ENCODE data around the gene TUBB4A.
"Not testable (repeated sequence)": the region's sequence is repeated elsewhere in the genome, so short reads cannot be mapped to it uniquely, and the experiment has no call there.

Gene TUBB4A

DNA sequence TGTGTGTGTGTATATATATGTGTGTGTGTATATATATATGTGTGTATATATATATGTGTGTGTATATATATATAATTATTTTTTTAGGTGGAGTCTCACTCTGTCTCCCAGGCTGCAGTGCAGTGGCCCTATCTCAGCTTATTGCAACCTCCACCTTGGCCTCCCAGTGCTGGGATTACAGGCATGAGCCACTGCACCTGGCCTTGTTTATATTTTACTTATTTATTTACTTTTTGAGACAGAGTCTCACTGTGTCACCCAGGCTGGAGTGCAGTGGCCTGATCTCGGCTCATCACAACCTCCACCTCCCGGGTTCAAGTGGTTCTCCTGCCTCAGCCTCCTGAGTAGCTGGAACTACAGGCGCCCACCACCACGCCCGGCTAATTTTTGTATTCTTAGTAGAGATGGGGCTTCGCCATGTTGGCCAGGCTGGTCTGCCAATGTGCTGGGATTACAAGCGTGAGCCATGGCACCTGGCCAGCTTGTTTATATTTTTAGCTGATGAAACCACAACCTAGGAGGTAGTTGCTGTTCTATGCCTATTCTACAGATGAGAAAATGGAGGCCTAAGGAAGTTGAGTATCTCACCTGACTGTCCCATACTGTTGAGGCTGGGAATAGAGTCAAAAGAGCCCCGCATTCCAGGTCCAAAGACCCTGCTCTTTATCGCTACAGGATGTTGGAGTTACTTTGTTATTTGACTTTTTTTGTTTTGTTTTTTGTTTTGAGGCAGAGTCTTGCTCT is 6.1 kb upstream of the TUBB4A start:
- not testable (repeated sequence) for H3K4me1 ChIP-seq (ENCODE audit: control insufficient read depth in 1 of 2, insufficient read depth in 2 of 2, low read length in 2 of 2); H3K4me3 ChIP-seq (ENCODE audit: low read depth in 1 of 2, low read length in 2 of 2); H3K27ac ChIP-seq (ENCODE audit: low read length); H3K9me3 ChIP-seq (ENCODE audit: control insufficient read depth in 1 of 2, low read length in 2 of 2); H3K27me3 ChIP-seq (ENCODE audit: low read depth, low read length); H3K36me3 ChIP-seq (ENCODE audit: control insufficient read depth in 1 of 2, insufficient read depth in 2 of 2, low read length in 2 of 2)

DNA sequence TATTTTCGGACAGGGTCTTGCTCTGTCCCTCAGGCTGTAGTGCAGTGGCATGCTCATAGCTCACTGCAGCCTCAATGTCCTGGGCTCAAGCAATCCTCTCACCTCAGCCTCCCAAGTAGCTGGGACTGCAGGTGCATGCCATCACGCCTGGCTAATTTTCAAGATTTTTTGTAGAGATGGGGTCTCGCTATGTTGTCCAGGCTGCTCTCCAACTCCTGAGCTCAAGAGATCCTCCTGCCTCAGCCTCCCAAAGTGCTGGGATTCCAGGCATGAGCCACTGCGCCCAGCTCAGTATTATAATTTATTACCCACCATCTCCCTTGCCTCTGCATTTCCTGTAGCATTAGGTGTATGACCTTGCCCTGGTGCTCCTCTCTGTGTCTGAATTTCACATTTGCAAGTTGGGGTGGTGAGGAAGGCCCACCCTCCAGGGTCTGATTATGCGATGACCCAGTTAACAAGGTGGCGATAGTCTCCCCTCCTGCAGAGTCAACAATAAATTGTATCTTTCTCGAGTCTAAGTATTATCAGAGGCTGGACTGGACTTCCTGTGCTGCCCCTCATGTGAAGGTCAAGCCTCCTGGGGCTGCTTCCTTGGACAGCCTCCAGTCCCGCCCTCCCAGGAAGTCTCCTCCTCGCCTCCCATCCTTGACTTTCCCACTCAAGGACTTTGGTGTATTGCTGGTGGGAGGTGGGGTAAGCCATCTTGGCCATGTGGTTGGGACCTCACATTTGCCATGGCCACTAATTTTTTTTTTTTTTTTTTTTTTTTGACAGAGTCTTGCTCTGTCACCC is 1.5 kb upstream of the TUBB4A start:
- peaks cover 25% of the 10 kb centered on the region for H3K27me3 ChIP-seq (ENCODE audit: low read depth, low read length)
- no peaks in the 10 kb centered on the region for H3K9me3 ChIP-seq (ENCODE audit: control insufficient read depth in 1 of 2, low read length in 2 of 2)
- peaks cover 0 to 14% of the 10 kb centered on the region in 2 donors for H3K4me1 ChIP-seq (ENCODE audit: control insufficient read depth in 1 of 2, insufficient read depth in 2 of 2, low read length in 2 of 2)
- no peaks in the 10 kb centered on the region for H3K36me3 ChIP-seq (ENCODE audit: control insufficient read depth in 1 of 2, insufficient read depth in 2 of 2, low read length in 2 of 2)
- no peak overlapping the region for H3K27ac ChIP-seq (ENCODE audit: low read length)
- no peak overlapping the region for H3K4me3 ChIP-seq (ENCODE audit: low read depth in 1 of 2, low read length in 2 of 2)

DNA sequence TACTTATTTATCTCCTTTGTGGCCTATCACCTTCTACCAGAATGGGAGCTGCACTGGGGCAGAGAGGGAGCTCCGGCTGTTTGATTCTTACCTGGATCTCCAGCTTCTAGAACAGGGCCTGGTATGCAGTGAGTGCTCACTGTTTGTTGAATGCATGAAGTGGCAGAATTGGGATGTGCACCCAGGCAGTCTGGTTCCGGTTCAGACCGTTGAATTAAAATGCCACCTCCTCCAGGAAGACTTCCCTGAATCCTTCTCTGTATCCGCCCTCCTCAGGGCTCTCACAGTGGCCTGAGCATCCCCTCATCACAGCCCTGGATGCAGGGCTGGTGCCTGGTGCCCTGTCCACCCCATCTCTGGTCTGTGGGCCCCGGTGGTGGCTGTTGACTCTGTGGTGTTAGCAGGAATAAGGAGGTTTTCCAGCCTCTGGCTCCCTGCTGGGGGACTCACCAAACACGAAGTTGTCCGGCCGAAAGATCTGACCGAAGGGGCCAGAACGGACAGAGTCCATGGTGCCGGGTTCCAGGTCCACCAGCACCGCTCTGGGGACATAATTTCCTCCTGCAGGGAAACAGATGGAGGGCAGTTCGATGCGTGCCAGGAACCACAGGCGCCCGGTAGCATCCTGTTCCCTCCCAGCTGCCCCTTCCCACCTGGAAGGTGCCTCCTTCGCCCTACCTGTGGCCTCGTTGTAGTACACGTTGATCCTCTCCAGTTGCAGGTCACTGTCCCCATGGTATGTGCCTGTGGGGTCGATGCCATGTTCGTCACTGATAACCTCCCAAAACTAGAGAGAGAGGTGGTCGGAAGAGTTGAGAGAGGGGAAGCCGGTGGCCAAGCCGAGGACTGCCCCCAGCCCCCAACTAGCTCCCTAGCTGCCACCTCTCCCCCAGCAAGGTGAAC is 1.0 kb downstream of the TUBB4A start:
- H3K9me3 ChIP-seq (ENCODE audit: control insufficient read depth in 1 of 2, low read length in 2 of 2) = no peaks in the 10 kb centered on the region
- peaks cover 25% of the 10 kb centered on the region for H3K27me3 ChIP-seq (ENCODE audit: low read depth, low read length)
- H3K4me1 ChIP-seq (ENCODE audit: control insufficient read depth in 1 of 2, insufficient read depth in 2 of 2, low read length in 2 of 2) = peaks cover 0 to 14% of the 10 kb centered on the region in 2 donors
- H3K27ac ChIP-seq (ENCODE audit: low read length) = no peak overlapping the region
- H3K4me3 ChIP-seq (ENCODE audit: low read depth in 1 of 2, low read length in 2 of 2) = peak overlapping the region in 1 of 2 donors; percentile 62
- no peaks in the 10 kb centered on the region for H3K36me3 ChIP-seq (ENCODE audit: control insufficient read depth in 1 of 2, insufficient read depth in 2 of 2, low read length in 2 of 2)

DNA sequence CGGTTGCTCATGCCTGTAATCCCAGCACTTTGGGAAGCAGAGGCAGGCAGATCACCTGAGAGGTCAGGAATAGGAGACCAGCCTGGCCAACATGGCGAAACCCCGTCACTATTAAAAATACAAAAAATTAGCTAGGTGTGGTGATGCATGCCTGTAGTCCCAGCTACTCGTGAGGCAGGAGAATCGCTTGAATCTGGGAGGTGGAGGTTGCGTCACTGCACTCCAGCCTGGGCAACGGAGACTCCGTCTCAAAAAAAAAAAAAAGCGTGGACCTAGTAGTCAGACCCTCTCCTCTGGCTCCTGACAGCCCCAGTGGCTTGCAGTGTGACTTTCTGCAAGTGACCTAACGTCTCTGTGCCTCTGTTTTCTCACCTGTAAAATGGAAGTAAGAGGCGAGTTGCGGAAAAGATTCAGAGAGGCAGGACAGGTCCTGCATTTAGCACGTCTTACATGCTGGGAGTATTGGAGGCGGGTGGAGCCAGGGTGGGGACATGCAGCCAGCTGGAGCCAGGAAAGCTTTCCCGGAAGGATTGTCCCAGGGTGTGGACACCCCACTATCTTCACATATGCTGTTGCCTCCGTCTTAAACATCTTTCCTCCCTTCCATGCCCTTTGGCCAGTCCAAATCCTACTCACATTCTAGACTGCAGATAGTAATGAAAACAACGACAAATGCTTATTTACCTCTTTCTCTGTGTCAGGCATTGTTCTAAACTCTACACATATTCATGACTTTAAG is 2.9 kb downstream of the TUBB4A start:
- Histone ChIP-seq H3K4me3 (ENCODE audit: low read depth in 1 of 2, low read length in 2 of 2) (no peak overlapping the region), H3K27me3 (ENCODE audit: low read depth, low read length) (peaks cover 25% of the 10 kb centered on the region), H3K4me1 (ENCODE audit: control insufficient read depth in 1 of 2, insufficient read depth in 2 of 2, low read length in 2 of 2) (peaks cover 0 to 14% of the 10 kb centered on the region in 2 donors), H3K36me3 (ENCODE audit: control insufficient read depth in 1 of 2, insufficient read depth in 2 of 2, low read length in 2 of 2) (no peaks in the 10 kb centered on the region), H3K27ac (ENCODE audit: low read length) (no peak overlapping the region), H3K9me3 (ENCODE audit: control insufficient read depth in 1 of 2, low read length in 2 of 2) (no peaks in the 10 kb centered on the region)

DNA sequence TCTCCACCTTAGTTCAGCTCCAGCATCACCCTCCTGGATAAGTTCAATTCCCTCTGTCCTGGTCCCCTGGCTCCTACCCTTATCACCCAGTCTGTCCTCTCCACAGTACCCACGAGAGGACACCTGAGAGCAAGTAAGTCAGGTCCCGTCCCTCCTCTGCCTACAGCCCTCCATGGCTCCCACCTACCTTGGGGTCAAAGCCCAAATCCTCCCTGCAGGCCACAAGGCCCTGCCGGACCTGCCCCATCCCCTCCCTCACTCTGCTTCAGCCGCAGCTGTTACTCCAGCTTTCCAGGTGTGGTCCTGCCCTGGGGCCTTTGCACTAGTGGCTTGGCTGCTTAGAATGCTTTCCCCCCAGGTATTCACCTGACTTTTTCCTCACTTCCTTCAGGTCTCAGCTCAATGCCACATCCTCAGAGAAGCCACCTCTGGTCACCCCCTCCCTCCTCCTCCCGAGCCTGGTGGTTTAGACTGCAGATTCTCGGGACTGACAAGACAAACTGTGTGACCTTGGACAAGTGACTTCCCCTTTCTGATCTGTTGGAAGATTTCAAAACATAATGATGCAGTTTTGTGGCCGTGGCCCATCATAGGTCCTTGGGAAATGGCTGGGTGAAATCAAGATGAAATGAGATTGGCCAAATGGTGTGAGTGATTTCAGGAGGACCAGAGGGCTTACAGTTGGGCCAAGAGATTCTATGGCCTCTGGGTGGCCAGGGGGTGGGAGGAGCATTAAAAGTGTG is 3.6 kb downstream of the TUBB4A start:
- Histone ChIP-seq H3K9me3 (ENCODE audit: control insufficient read depth in 1 of 2, low read length in 2 of 2) (no peaks in the 10 kb centered on the region), H3K4me1 (ENCODE audit: control insufficient read depth in 1 of 2, insufficient read depth in 2 of 2, low read length in 2 of 2) (peaks cover 0 to 14% of the 10 kb centered on the region in 2 donors), H3K27me3 (ENCODE audit: low read depth, low read length) (peaks cover 20% of the 10 kb centered on the region), H3K27ac (ENCODE audit: low read length) (no peak overlapping the region), H3K4me3 (ENCODE audit: low read depth in 1 of 2, low read length in 2 of 2) (no peak overlapping the region), H3K36me3 (ENCODE audit: control insufficient read depth in 1 of 2, insufficient read depth in 2 of 2, low read length in 2 of 2) (no peaks in the 10 kb centered on the region)

DNA sequence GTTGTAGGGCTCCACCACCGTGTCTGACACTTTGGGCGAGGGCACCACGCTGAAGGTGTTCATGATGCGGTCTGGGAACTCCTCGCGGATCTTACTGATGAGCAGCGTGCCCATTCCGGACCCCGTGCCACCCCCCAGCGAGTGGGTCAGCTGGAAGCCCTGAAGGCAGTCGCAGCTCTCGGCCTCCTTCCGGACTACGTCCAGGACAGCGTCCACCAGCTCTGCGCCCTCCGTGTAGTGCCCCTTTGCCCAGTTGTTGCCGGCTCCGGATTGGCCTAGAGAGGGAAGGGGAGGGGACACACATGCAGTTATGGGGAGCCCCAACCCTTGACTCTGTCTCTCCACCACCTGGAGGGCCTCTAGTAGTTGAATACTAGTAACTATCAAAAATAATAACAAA is 6.2 kb downstream of the TUBB4A start:
- Histone ChIP-seq H3K4me3 (ENCODE audit: low read depth in 1 of 2, low read length in 2 of 2) (no peak overlapping the region), H3K27me3 (ENCODE audit: low read depth, low read length) (peaks cover 7% of the 10 kb centered on the region), H3K4me1 (ENCODE audit: control insufficient read depth in 1 of 2, insufficient read depth in 2 of 2, low read length in 2 of 2) (no peaks in the 10 kb centered on the region), H3K27ac (ENCODE audit: low read length) (no peak overlapping the region), H3K36me3 (ENCODE audit: control insufficient read depth in 1 of 2, insufficient read depth in 2 of 2, low read length in 2 of 2) (no peaks in the 10 kb centered on the region), H3K9me3 (ENCODE audit: control insufficient read depth in 1 of 2, low read length in 2 of 2) (peaks cover 5 to 11% of the 10 kb centered on the region in 2 donors)

DNA sequence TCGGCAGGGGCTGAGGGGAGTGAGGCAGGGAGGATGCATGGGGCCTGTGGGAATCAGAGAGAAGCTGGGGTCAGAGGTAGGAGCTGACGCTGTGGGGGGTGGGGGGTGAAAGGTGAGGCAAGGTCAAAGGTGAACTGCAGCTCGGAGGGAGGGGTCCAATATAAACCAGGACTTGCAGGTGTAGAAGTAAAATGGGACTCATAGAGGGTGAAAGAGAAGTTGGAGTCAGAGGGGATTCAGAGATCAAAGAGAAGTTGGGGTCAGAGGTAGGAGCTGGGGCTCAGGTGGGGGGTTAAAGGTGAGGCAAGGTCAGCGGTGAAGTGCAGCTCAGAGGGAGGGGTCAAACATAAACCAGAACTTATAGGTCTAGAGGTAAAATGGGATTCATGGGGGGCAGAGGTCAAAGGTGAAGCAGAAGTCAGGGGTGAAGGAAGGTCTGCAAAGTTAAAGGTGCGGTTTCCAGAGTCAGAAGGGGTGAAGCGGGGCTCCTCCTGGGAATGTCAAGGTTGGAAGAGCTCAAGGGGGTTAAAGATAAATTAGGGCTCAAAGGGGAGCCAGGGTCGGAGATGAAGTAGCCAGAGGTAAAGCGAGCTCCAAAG is 7.6 kb downstream of the TUBB4A start:
- no peaks in the 10 kb centered on the region for H3K36me3 ChIP-seq (ENCODE audit: control insufficient read depth in 1 of 2, insufficient read depth in 2 of 2, low read length in 2 of 2)
- H3K9me3 ChIP-seq (ENCODE audit: control insufficient read depth in 1 of 2, low read length in 2 of 2) = peaks cover 5 to 11% of the 10 kb centered on the region in 2 donors
- H3K27me3 ChIP-seq (ENCODE audit: low read depth, low read length) = no peaks in the 10 kb centered on the region
- no peaks in the 10 kb centered on the region for H3K4me1 ChIP-seq (ENCODE audit: control insufficient read depth in 1 of 2, insufficient read depth in 2 of 2, low read length in 2 of 2)
- H3K4me3 ChIP-seq (ENCODE audit: low read depth in 1 of 2, low read length in 2 of 2) = no peak overlapping the region
- H3K27ac ChIP-seq (ENCODE audit: low read length) = no peak overlapping the region

DNA sequence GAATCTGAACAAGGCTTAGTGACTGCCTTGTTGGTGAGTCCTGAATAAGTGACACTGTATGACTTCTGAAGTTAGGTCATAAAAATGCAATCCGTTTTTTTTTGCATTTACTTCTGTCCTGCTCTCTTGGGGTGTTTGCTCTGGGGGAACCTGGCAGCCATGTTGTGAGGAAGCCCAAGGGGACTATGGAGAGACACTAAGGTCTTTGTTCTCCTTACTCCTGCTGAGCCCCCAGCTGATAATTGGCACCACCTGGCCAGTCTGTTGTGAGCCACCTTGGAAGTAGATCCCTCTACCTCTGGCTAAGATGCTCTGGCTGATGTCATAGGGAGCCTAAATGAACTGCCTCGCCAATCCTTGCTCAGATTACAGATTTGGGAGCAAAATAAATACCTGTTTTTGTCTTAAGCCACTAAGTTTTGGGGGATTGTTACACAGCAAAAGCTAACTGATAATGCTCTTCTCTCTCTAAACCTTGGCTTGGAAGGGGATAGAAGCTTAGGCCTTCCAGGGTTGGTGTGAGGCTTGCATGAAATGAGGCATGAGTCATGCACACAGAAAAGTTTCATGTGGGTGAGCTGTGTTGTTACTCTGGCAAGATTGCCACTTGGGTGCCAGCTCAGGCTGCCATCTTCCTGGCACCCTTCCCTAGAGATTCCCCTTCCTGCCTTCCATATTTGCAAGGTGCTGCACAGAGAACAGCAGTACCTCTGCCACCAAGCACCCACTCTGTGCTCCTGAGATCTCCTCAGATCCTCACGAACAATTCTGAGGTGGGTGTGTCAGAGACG is 10.1 kb downstream of the TUBB4A start:
- no peak overlapping the region for H3K27ac ChIP-seq (ENCODE audit: low read length)
- H3K9me3 ChIP-seq (ENCODE audit: control insufficient read depth in 1 of 2, low read length in 2 of 2) = peaks cover 5 to 11% of the 10 kb centered on the region in 2 donors
- no peaks in the 10 kb centered on the region for H3K4me1 ChIP-seq (ENCODE audit: control insufficient read depth in 1 of 2, insufficient read depth in 2 of 2, low read length in 2 of 2)
- no peaks in the 10 kb centered on the region for H3K27me3 ChIP-seq (ENCODE audit: low read depth, low read length)
- H3K36me3 ChIP-seq (ENCODE audit: control insufficient read depth in 1 of 2, insufficient read depth in 2 of 2, low read length in 2 of 2) = no peaks in the 10 kb centered on the region
- no peak overlapping the region for H3K4me3 ChIP-seq (ENCODE audit: low read depth in 1 of 2, low read length in 2 of 2)

DNA sequence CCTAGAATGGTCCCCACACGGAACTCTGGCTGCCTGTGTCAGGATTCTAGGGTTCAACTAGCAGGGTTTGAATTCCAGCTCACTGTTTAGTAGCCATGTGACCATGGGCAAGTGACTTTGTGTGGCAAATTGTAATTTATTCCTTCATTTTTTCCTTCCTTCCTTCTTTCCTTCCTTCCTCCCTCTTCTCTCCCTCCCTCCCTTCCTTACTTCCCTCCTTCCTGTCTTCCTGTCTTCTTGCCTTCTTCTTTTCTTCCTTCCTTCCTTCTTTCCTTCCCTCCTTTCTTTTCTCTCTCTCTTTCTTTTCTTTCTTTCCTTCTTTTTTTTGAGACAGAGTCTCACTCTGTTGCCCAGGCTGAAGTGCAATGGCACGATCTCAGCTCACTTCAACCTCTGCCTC is 12.0 kb downstream of the TUBB4A start:
- H3K36me3 ChIP-seq (ENCODE audit: control insufficient read depth in 1 of 2, insufficient read depth in 2 of 2, low read length in 2 of 2) = no peaks in the 10 kb centered on the region
- H3K4me1 ChIP-seq (ENCODE audit: control insufficient read depth in 1 of 2, insufficient read depth in 2 of 2, low read length in 2 of 2) = no peaks in the 10 kb centered on the region
- H3K27me3 ChIP-seq (ENCODE audit: low read depth, low read length) = no peaks in the 10 kb centered on the region
- no peak overlapping the region for H3K4me3 ChIP-seq (ENCODE audit: low read depth in 1 of 2, low read length in 2 of 2)
- no peak overlapping the region for H3K27ac ChIP-seq (ENCODE audit: low read length)
- H3K9me3 ChIP-seq (ENCODE audit: control insufficient read depth in 1 of 2, low read length in 2 of 2) = peaks cover 5 to 11% of the 10 kb centered on the region in 2 donors
